ENCODE measurements around the gene RARRES1. TPM values are rescaled to one million over a fixed set of nuclear protein-coding genes. Genes with fewer than 3 reads are reported as not detected.

RARRES1 gene
- total RNA-seq, 2 experiments from 2014 or later, result not detected

DNA sequence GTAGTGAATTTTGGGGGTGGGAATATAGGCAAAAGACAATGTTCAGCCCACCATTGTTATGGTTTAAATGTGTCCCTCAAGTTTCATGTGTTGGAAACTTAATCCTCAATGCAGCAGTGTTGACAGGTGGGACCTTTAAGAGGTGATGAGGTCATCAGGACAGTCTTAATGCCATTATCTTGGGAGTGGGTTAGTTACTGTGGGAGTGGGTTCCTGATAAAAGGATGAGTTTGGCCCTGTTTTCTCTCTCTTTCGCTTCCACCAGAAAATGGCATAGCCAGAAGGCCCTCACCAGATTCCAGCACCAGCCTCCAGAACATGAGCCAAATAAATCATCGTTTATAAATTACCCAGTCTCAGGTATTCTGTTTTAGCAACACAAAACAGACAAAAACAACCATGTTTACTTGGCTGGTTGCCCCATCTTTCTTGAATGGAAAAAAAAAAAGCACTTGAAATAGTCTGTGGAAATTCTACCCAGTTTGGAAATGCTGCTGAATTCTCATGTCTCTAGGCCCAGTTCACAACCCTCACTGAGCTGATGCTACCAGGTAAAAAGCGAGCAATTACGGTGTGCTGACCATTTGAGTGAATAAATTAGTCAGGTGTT lies 38.6 kb upstream of the RARRES1 start:
- H3K4me3 ChIP-seq (ENCODE audit: low read length), result no peak overlapping the region
- Mint-ChIP-seq H3K9me3 (no peaks in the 10 kb centered on the region), H3K4me3 (no peak overlapping the region), H3K36me3 (ENCODE audit: low read depth) (no peaks in the 10 kb centered on the region), H3K4me1 (ENCODE audit: low read depth) (no peaks in the 10 kb centered on the region), H3K27me3 (no peaks in the 10 kb centered on the region), H3K27ac (no peak overlapping the region)
- CTCF ChIA-PET, result no interaction called here
- ATAC-seq (ENCODE audit: poor library complexity), result no peak
- H3K27me3 ChIP-seq (ENCODE audit: control insufficient read depth in 1 of 2, insufficient read depth in 2 of 2, low read length in 2 of 2), result no peaks in the 10 kb centered on the region
- no peak overlapping the region for H3K27ac ChIP-seq (ENCODE audit: low read depth in 1 of 2, low read length in 2 of 2)
- no peak for DNase-seq
- TF ChIP-seq, protein P1, sequence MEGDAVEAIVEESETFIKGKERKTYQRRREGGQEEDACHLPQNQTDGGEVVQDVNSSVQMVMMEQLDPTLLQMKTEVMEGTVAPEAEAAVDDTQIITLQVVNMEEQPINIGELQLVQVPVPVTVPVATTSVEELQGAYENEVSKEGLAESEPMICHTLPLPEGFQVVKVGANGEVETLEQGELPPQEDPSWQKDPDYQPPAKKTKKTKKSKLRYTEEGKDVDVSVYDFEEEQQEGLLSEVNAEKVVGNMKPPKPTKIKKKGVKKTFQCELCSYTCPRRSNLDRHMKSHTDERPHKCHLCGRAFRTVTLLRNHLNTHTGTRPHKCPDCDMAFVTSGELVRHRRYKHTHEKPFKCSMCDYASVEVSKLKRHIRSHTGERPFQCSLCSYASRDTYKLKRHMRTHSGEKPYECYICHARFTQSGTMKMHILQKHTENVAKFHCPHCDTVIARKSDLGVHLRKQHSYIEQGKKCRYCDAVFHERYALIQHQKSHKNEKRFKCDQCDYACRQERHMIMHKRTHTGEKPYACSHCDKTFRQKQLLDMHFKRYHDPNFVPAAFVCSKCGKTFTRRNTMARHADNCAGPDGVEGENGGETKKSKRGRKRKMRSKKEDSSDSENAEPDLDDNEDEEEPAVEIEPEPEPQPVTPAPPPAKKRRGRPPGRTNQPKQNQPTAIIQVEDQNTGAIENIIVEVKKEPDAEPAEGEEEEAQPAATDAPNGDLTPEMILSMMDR (IDR thresholded peaks at IDR 0.05), result no peak
- POLR2A ChIA-PET, result no interaction called here
- intact Hi-C loops (cut with DNase I, micrococcal nuclease), result no loop called here
- no peaks in the 10 kb centered on the region for H3K36me3 ChIP-seq (ENCODE audit: insufficient read depth, low read length)
- H3K4me1 ChIP-seq (ENCODE audit: insufficient read depth, low read length), result no peaks in the 10 kb centered on the region
- no peaks in the 10 kb centered on the region for H3K9me3 ChIP-seq (ENCODE audit: control insufficient read depth in 1 of 2, insufficient read depth in 1 of 2, low read length in 2 of 2)

DNA sequence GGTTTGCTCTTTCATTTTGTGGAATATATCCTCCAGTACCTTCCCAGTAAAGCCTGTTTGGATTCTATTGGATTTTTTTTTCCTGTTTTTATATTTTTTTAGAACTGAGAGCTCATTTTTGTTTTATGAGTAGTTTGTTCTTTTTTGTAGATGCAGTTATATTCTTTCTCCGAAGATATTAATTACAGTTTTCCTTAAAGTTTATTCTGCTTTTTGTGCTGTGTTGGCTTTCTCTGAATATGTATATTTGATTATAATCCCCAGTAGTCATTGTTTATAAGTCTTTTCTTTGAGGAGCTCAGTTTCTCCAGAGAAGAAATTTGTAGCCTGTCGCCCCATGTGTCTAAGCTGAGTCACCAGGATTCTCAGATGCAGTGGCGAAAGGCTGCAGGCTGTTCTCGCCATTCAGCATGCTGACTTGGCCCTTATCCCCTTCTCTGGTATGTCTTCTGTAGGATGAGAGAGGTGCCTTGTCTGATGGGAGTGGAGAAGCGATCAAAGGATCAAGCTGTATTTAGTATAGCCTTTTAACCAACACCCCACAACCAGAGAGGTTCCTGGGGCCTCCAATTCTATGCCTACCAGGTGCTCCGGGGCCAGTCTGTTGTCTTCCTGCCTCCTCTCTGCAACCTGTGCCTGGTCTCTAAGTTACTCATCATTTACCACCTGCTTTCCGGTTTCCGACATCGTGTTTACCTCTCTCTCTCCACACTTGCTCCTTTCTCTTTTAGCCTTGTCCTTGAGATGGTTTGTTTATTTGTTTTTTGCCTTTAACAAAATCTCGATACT lies 37.9 kb upstream of the RARRES1 start:
- Mint-ChIP-seq H3K36me3 (ENCODE audit: low read depth) (no peaks in the 10 kb centered on the region), H3K4me3 (no peak overlapping the region), H3K9me3 (no peaks in the 10 kb centered on the region), H3K27me3 (no peaks in the 10 kb centered on the region), H3K27ac (no peak overlapping the region), H3K4me1 (ENCODE audit: low read depth) (no peaks in the 10 kb centered on the region)
- ATAC-seq (ENCODE audit: poor library complexity), result no peak
- H3K27me3 ChIP-seq (ENCODE audit: control insufficient read depth in 1 of 2, insufficient read depth in 2 of 2, low read length in 2 of 2), result no peaks in the 10 kb centered on the region
- CTCF ChIA-PET, result no interaction called here
- H3K9me3 ChIP-seq (ENCODE audit: control insufficient read depth in 1 of 2, insufficient read depth in 1 of 2, low read length in 2 of 2), result no peaks in the 10 kb centered on the region
- H3K36me3 ChIP-seq (ENCODE audit: insufficient read depth, low read length), result no peaks in the 10 kb centered on the region
- H3K4me3 ChIP-seq (ENCODE audit: low read length), result no peak overlapping the region
- no peak for DNase-seq
- no peak overlapping the region for H3K27ac ChIP-seq (ENCODE audit: low read depth in 1 of 2, low read length in 2 of 2)
- intact Hi-C loops (cut with DNase I, micrococcal nuclease), result no loop called here
- no peaks in the 10 kb centered on the region for H3K4me1 ChIP-seq (ENCODE audit: insufficient read depth, low read length)
- TF ChIP-seq, protein P1 (IDR thresholded peaks at IDR 0.05), result no peak
- POLR2A ChIA-PET, result no interaction called here

DNA sequence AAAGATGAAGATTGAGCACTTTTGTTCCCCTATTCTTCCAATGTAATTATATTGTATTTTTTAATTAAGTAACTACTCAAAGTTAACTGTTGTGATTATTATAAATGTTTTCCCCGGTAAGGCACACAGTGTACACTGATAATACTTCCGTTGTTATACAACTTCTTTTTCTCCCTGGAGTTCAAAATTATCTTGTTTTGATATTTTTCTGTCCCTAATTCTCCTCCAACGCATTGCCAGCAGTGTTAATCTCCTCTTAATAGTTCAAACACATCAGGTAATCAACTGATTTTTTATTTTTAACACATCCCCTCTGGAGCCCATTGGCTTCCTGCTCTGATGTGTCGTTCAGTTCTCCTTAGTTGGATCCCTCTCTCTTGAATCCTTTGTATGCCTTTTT lies 37.3 kb upstream of the RARRES1 start:
- Histone ChIP-seq H3K27ac (ENCODE audit: low read depth in 1 of 2, low read length in 2 of 2) (no peak overlapping the region), H3K27me3 (ENCODE audit: control insufficient read depth in 1 of 2, insufficient read depth in 2 of 2, low read length in 2 of 2) (no peaks in the 10 kb centered on the region), H3K36me3 (ENCODE audit: insufficient read depth, low read length) (no peaks in the 10 kb centered on the region), H3K4me1 (ENCODE audit: insufficient read depth, low read length) (no peaks in the 10 kb centered on the region), H3K9me3 (ENCODE audit: control insufficient read depth in 1 of 2, insufficient read depth in 1 of 2, low read length in 2 of 2) (no peaks in the 10 kb centered on the region), H3K4me3 (ENCODE audit: low read length) (no peak overlapping the region)
- ChIA-PET POLR2A (no interaction called here), CTCF (no interaction called here)
- H3K27ac Mint-ChIP-seq, result no peak overlapping the region
- H3K36me3 Mint-ChIP-seq (ENCODE audit: low read depth), result no peaks in the 10 kb centered on the region
- H3K4me1 Mint-ChIP-seq (ENCODE audit: low read depth), result no peaks in the 10 kb centered on the region
- intact Hi-C loops (cut with DNase I, micrococcal nuclease), result no loop called here
- no peaks in the 10 kb centered on the region for H3K9me3 Mint-ChIP-seq
- no peaks in the 10 kb centered on the region for H3K27me3 Mint-ChIP-seq
- DNase-seq (no peak), ATAC-seq (ENCODE audit: poor library complexity) (no peak)
- H3K4me3 Mint-ChIP-seq, result no peak overlapping the region
- TF ChIP-seq, protein P1 (IDR thresholded peaks at IDR 0.05), result no peak
